ENCODE results near the gene POLA2.

- TF ChIP-seq CTCF (IDR thresholded peaks at IDR 0.05), result no peak
- no peak for TF ChIP-seq EP300 (IDR thresholded peaks at IDR 0.05)
- TF ChIP-seq POLR2A (IDR thresholded peaks at IDR 0.05), result no peak
Measured at GRCh38 chr11:65214212-65214845, 47.4 kb upstream of the POLA2 start.

Data from sigmoid colon (tissue), 4 donors.